Stimulated activated CD4-positive, alpha-beta T cell treated with anti-CD3 and anti-CD28 coated beads, Interleukin-2, amount 100 ng/mL, for 24 hours (primary cell): ENCODE data around the gene IGFL4.

ENCODE experiments used
- DNase-seq, 2 donors: peaks; one replicate each; pipeline ENCODE4 v3.0.0-alpha.2; 2020

IGFL4 gene

DNA sequence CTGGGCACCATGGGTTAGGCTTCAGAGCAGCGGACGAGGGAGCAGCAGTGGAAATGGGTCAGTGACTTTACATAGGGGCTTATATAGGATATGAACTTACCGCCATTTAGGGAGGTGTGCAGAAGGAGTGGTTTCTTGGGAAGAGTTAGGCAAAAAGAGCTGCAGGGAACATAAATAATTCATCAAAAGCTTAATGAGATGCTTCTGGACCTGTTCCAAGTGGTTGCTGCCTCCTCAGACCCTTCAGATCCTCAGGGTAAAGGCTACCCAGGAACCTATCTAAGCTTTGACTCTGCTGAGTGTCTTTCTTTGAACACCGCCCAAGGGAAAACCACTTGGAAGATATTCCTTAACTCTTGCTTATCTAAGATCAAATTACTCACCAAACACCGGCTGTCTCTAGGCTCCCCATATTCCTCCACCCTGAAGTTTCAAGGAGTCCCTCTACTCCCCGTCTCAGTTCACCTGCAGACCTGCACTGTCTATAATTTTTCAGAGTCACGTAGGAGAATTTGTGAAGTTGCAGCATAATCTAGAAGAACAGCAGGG is at the start of gene IGFL4:
Gene IGFL4 (minus strand): TSS at position 51 of the 549 bp plus-strand sequence. CDS start 40 bp downstream, at position 11.
- no peak for DNase-seq

DNA sequence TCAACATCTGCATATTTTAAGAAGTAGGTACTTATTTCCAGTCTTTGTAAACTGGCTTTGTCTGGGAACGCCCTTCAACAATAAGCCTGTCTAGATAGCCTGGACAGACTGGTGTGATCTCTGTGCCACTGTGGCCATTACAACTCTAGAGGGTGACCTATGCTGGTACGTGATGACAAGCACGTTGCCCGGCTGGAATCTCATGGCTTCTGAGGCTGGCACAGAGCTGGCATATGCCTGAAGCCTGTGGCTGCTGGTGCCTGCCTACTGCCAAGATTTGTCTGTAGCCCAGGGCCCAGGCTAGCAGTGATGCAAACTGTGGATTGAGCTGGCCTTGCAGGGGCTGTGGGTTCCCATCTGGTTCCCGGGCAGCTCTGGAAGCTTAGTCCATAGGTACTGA is 49.6 kb upstream of the IGFL4 start:
- no peak for DNase-seq

DNA sequence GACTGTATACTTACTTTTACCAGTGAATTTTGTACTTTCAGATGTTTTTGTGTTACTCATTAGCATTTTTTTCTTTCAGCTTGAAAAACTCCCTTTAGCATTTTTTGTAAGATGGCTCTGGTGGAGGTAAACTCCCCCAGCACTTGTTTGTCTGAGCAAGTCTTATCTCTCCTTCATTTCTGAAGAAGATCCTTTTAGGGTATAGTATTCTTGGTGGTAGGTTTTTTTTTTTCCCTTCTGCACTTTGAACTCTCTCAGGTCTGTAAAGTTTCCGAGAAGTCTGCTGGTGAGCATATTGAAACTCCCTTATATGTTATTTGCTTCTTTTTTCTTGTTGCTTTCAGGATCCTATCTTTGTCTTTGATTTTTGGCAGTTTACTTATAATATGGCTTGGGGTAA is 48.6 kb upstream of the IGFL4 start:
- DNase-seq, result no peak

DNA sequence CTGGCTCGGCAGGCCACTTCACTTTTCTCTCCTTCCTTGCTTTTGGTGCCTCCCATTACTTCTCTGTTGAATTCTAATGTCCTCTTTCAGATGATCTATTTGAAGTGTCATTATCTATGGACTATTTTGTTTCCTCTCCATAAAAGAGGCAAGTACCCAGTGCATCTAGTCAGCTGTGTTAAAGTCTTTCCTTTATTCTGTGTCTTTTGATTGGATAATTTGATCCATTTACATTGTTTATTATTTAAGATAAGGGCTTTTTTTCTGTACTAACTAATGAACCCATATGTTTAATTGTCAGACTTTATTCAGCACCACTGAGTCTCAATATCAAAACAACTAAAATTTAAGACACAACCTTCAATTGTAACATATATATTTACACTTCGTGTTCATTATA is 47.3 kb upstream of the IGFL4 start:
- no peak for DNase-seq

DNA sequence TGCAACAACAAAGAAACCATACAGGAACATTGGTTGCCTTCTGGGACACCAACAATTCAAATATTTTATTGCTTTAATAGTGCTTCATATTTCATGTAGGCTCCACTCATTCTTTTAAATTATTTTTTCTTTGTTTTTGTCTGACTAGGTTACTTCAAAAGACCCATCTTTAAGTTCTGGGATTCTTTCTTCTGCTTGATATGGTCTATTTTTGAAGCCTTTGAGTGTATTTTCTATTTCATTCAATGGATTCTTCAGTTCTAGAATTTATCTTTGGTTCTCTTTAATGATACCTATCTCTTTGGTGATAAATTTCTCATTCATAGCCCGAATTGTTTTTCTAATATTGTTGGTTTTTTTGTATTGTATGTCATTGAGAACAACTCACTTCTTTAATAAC is 45.1 kb upstream of the IGFL4 start:
- no peak for DNase-seq

DNA sequence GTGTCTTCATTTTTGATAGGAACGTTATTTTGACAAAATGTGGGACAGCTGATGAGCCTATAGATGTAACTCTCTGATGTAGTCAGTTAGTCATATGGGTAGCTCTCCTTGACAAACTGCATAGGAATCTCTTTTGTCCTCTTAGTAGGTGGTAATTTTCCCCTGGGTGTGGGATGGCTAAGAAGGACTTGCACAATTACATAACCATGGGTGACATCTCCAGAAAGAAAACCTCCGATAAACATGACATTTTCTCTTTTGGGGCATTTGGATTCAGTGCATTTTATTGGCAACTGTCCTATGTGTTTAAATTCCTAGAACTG is 41.9 kb upstream of the IGFL4 start:
- DNase-seq, result no peak

DNA sequence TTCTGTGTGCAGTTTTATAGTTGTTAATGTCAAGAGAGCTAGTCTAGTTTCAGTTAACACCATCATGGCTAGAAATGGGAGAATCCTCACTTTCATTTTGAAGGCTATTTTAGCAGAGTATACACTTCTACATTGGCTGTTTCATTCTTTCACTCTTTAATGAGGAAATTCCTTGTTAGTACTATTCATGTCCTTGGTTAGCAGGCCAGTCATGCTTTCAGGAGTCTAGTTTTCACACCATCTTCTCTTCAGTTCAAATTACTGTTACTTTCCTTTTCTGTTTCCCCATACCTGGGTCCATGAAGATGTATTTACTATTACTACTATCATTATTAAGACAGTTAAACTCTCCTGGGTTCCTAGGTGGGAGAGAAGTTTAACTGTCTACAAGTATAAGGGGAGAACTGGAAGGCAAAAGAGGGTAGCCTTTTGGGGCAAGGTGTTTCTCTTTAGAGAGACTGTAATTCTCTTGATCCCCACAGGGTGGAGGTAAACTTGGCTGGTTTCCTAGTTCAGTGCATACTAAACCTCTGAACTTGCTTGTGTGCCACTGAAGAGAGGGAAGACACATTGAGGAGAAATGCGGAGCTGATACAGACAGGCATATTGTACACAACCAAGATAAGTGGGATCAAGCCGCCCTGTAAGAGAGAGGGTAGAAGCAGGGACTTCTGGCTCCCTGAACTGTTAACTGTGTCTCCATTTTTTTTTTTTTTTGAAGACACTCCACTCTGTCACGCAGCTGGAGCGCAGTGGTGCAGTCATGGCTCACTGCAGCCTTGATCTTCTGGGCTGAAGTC is 41.3 kb upstream of the IGFL4 start:
- DNase-seq, result peak; percentile 4 to 28

DNA sequence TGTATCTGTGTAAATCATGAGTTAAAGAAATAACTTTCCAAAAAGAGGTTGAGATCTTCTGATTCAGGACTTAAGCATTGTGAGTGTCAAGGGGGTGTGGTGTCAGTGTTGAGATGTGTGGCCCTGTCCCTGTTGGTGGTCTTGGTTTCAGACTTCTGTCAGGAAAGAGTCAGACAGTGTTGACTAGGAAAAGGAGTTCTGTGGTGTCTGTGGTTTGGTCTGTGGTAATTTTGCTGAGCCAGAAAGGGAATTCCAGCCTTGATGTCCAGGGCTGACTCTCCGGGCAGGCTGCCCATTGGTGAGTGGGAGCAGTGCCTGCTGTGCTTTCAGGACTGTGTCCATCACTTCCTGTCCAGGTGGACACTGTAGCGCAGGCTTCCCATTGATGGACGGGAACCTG is 39.8 kb upstream of the IGFL4 start:
- no peak for DNase-seq

DNA sequence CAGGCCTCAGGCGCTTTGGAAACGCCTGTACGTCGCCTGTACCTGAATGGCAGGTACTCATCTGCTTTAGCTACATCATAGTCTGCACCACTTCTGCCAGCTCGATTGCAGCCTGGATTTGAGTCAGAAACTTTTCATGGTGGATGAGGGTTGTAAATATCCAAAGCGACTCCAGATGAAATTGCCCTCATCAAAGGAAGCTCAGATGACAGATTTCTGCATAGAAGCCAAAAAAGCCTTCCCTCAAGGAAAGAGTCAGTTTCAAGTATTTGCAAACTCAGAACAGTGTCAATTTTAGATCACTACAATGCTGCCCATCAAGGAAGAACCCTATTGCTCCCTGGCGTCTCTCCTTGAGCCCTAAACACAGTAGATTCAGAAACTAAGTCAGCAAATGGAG is 38.8 kb upstream of the IGFL4 start:
- no peak for DNase-seq

DNA sequence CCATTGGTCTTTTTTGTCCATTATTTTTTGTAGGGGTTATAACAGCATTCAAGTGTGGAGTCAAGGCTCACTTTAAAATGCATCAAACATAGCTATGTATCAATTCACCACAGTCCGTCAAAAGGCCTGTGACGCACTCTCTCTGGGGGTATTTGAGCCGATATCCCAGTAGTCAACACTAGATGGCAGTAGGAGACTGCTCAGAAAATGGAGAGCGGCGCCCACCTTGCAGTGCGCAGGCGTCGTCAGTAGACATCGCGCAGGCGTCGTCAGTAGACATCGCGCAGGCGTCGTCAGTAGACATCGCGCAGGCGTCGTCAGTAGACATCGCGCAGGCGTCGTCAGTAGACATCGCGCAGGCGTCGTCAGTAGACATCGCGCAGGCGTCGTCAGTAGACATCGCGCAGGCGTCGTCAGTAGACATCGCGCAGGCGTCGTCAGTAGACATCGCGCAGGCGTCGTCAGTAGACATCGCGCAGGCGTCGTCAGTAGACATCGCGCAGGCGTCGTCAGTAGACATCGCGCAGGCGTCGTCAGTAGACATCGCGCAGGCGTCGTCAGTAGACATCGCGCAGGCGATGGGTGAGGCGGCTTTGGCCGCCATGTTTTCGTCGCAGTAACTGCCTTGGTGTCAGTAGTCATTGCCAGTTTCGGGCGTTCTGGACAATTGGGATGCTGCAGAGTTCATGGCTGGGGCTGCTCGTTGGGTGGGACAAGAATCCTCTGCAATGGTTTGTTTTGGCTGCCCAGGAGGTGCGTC is 38.0 kb upstream of the IGFL4 start:
- peak in 1 of 2 donors; percentile 42 for DNase-seq

DNA sequence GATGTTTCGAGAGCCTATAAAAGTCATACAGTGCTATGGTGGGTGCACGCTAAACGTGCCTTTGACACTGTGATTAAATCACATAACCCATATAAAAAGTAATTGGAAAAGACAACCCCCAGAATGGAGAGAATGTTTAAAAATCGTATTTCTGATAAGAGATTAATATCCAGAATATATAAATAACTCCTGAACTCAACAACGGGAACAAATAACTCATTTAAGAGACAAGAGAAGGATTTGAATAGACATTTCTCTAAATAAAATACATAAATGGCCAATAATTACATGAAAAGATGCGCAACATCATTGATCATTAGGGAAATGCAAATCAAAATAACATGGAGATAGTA is 37.0 kb upstream of the IGFL4 start:
- DNase-seq, result no peak

DNA sequence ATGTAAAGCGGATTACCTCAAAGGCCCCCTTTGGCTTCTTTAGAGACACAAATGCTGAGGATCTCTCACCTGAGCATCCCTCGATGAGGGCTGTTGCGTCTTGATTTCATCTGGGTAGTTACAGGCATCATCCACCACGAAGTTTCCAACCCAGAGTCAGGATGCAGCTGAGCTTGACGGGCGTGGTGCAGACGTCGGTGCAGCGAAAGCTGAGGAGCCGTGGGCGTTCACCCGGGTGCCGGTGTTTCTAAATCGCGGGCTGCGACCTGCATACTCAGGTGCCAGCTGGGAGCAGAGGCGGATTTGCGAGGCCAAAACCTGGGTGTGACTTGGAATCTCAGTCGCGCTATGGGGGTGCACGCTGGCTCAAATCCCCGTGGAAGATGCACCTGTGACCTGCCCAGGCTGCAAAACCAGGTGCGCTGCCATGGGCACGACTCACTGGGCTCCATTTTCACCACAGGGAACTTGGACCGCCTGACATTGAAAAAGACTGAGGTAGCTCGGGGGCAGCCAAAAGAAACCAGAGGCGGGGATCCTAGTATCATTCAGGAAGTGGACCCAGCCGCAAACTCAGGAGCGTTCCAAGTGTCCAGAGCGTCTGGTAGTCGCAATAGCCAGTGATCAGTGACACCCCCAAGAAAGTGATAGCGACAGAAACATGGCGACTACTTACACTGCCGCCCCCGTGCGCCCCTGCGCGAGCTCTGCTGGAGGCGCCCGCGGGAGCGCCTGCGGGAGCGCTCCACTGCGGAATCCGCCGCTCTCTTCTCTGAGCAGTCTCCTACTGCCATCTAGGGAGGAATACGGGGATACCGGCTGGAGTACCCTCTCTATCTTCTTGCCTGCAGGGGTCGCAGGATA is 36.4 kb upstream of the IGFL4 start:
- DNase-seq, result peak; percentile 29 to 49

DNA sequence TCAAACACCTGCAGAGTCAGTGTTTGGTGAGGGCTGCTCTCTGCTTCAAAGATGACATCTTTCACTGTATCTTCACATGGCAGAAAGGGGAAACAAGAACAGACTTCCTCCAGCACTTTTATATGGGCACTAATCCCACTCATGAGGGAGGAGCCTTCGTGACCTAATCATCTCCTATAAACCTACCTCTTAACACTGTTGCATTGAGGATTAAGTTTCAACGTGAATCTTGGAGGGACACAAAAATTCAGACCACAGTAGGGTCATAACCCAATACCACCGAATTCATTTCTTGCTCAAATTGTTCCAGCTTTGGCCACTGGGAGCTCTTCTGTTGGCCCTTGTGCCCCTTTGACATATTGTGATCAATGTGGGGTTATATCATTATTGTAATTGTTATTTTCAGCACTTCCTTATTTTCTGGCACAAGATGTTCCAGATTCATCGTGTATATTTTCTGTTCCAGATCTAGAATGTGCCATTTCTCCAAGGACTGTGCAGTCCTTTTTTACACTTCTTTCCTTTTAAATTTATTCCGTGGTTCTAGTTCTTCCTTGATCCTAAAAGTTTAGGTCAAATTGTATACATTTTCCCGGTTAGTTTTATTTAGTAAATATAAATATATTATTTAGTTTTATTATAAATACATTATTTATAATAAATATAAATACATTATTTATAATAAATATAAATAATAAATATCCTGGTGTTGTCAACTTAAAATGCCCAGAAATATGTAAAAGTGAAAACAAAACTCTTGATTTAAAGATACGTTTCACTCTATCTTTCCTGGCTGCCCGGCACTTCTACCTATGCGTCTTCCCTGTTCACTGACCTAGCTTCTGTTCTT is 35.5 kb upstream of the IGFL4 start:
- no peak for DNase-seq

DNA sequence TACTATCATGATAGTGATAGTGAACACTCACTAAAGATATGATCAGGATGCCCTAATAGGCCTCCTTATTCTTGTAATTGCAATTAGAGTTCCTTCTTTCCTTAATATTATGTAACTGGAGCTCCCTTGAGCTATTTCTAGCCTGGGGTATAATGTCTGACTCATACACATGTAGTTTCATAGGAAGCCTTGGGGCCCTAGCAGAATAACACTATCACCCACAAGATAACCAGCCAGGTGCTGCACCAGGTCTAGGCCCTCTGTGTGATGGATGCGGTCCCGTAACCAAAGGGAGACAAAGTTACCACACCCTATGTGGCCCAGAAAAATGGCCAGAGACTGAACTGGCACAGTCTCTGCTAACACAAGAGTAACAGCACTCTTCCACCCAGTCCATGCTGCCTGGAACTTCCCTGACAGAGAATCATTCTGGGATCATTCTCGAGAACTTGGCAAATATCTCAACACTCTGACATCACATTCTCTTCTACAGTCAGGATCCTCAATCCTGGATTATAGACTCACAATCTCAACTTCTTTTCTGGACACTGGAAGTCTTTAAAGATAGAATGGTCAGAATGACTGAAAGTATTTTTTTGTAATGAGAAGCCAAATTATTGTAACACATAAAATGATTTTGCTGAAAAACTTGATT is 32.6 kb upstream of the IGFL4 start:
- no peak for DNase-seq

DNA sequence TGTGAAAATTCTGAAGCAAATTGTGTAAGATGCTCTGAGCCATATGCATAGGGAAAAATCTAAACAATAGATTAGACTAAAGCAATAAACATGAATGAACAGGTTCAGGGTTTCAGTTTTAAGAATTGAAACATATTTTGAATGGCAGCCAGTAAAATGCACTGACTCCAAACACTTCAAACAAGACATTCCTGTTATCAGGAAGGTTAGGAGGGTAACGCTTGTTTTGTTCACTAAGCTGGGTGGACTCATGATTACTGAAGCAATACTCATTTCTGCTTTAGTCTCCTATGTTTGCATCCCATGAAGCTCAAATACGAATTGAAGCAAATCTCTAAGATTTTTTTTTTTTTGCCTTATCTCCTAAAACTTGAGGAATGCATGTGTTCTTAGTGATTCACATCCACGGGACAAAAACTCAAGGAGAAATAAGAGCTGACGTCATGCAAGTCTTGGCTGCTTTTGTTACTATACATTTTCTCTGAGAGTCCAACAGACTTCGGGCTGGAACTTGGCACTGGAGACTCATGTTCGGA is 29.1 kb upstream of the IGFL4 start:
- no peak for DNase-seq

DNA sequence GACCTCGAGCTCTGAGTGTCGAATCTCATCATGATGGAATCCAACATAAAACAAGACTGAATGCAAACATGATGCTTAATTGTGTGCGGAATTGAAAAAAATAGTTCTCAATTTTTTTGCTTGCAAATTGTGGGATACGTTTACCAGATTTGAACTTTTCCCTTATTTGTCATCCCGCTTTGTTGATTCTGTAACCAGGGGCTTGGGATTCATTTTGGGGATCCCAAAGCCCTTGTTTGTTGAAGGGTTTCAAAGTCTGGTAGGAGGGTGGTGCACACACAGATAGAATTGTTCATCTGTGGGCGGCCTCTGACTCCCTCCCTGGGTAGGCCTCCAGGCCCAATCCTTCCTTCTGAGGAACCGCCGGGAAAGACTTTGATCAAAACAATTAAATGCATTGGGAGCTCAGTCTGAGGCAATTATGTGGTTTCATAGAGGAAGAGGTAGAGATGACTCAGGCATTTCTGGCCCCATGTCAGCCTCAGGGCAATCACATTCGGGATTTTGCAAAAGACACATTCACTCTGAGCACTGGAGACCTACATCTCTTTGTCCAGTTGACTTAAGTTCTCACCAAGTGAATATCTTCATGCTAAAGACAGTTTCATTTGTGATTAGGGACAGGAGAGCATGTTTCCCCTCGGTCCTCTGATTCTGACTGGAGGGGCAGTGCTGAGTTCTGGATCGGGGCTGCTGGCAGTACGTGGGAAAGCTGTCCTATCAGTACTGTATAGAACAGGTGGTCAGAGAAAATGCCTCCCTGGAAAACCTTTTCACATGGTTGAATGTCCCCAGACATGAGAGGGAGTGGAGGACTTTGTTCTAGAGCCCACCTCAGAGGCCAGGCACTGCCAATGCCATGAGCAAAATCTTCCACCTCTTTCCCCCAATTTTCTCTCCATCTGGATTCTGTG is 27.8 kb upstream of the IGFL4 start:
- DNase-seq, result no peak

DNA sequence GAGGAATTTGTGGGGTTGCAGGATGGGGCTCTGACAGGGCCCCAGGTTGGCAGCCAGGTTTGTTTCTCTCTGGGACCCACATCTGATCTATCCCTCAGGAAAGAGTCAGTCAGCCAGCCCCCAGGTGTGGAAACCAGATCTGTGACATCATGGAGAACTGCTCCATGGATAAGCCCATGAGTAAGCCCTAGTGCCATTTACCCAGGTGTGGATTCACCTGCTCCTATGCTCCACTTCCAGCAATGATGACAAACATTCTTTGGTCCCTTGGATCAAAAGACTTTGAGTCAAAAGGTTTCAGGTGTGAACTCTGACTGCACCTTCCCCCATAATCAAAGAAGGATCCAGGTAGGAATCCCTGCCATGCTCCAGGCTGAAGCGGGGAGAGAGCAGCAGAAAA is 26.9 kb upstream of the IGFL4 start:
- no peak for DNase-seq

DNA sequence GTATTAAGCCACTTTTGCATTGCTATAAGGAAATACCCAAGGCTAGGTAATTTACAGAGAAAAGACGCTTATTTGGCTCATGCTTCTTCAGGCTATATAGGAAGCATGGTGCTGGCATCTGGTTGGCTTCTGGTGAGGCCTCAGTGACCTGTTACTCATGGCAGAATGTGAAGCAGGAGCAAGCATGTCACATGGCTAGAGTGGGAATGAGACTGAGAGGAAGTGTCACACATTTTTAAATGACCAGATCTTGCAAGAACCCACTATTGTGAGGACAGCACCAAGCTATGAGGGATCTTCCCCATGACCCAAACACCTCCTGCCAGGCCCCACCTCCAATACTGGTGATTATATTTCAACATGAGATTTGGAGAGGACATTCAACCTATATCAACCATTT is 25.7 kb upstream of the IGFL4 start:
- no peak for DNase-seq

DNA sequence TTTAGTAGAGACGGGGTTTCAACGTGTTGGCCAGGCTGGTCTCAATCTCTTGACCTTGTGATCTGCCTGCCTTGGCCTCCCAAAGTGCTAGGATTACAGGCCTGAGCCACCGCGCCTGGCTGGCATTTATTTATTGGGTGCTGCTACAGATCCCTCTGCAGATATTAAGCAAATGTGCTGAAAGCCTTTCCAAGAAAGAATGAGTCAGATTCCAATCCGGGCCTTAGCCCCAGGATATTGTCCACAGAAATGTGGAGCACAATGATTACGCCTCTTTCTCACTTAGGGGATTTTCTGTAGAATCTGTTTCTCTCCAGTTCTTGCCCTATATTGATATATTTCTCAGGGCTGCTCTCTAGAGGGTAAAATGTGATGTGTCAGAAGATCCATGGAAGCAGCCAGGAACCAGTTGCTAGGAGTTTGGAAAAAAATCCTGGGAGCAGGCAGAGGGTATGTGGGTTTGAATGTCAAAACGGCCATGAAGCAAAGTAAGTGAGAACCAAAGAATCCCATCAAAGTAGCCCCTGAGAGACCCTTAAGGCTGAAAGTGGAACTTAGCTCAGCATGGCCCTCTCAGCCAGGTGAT is 24.8 kb upstream of the IGFL4 start:
- no peak for DNase-seq

DNA sequence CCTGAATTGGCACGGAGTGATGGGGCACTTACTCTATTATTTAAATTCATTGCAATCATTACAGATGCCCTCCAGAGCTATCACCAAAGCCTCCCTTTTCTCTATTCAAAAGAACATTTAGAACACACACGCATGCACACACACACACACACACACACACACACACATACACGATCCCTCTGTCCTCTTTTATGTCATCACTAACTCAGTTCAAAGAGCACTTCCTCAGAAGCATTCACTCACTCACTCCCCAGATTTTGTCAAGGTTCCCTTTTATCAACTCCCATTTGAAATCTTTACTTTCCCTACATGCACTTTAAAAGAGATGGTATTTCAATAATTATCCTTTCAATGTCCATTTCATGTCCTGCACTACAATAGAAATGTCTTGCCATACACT is 22.4 kb upstream of the IGFL4 start:
- no peak for DNase-seq
